Inflammatory macrophage (primary cell): Measurements from ENCODE around the gene PMAIP1.
A peak's percentile ranks its signal among the peaks of the same experiment; 100 is the strongest.
"Not testable (repeated sequence)": the region's sequence is repeated elsewhere in the genome, so short reads cannot be mapped to it uniquely, and the experiment has no call there.

Experiments
- DNase-seq, 2 donors: peaks; one replicate each; pipeline ENCODE4 v3.0.0-alpha.2; 2020 to 2022
- total RNA-seq, 18 experiments: gene quantifications; one replicate each; lab custom pipeline; 2026; ENCODE audit warnings: mixed read lengths in 6 of 18, inconsistent platforms in 2 of 18; lab: John Stamatoyannopoulos, UW

Gene PMAIP1
- 6.2 to 474 (median 15.4) reads per million in 18 experiments for total RNA-seq

DNA sequence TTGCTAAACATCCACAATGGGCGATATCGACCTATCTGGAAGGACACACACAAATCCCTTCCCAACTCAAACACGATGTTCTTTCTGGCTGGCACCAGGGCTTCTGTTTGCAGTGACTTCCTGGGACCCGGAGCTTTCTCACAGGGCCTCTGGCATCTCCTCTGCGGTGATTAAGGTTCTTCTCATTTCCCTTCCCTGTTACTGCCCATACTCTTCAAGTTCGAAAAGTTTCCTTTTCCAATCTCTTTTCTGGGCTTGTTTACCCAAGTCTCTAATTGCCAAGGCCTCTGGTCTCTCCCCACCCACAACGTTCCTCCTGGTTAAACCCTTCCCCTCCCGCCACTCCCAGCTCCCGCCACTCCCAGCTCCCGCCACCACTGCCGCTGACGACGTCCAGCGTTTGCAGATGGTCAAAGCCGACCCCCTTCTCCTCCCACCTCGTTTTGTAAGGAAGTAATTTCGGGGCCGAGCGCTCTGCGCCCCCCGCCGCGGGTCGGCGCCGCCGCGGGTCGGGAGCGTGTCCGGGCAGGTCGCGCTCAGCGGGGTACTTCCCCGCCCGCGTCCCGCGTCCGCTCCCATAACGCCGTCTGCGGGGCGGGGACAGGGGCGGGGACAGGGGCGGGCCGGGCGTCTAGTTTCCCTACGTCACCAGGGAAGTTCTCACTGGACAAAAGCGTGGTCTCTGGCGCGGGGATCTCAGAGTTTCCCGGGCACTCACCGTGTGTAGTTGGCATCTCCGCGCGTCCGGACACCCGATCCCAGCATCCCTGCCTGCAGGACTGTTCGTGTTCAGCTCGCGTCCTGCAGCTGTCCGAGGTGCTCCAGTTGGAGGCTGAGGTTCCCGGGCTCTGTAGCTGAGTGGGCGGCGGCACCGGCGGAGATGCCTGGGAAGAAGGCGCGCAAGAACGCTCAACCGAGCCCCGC is at the start of gene PMAIP1:
PMAIP1 (plus strand) TSS at position 699 of the 924 bp plus-strand sequence; CDS start at position 881, 182 bp downstream.
- peak; percentile 87 to 90 for DNase-seq

DNA sequence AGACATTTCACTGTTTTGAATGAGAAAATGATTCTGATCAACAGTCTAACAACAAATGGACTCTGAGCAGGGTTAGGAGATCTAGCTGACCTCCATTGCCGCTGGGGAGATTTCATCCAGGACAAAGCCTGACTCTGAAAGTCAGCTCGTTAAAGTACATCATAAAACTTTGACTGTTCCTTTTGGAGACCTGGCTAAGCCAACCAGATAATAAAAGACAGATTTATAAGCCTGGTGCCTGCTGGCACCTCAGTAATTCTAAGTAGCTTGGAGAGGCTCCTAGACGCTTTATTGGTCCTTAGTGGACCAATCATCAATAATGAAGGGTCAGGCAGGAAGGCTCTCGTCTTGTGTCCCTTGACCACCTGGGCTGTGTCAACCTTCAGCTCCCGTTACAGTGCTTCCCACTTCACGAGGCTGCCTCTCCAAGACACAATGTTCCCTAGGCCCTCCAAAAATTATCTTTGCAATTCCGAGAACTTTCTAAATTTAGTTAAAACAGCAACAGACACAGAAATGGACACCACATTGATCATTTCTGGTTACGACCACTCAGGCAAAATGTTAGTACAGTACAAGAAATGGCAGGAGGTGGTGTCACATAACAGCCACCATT is 47.9 kb upstream of the PMAIP1 start:
- DNase-seq, result no peak

DNA sequence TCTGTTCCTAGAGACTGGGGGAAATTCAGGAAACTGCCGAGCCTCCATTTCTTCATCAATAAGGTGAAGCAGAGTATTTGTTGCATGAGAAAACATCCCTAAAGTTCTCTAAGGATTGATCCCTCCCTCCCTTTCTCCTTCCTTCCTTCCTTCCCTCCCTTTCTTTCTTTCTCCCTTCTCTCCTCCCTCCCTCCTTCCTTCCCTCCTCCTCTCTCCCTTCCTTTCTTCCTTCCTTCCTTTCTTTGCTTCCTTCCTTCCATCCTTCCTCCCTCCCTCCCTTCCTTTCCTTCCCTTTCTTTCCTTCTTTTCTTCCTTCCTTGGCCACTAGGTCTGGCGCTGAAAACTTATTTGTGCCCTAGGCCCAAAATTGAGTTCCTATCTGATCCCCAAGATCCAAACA is 47.2 kb upstream of the PMAIP1 start:
- DNase-seq, result no peak

DNA sequence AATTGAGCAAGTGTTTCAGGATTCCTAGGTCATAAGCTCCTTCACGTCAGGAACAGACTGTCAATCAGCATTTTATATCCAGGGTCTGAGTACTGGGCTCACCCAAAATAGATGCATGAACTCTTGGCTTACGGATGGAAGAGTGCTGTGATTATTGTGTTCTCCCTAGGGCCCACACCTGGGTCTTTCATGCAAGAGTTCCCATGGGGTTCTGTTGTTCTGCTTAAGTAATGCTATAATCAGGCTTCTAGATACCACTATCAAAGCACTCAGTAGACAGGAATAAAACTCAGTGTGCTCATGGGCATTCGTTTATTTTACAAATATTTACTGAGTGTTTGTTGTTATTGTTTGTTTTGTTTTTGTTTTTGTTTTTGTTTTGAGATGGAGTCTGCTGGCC is 46.4 kb upstream of the PMAIP1 start:
- no peak for DNase-seq

DNA sequence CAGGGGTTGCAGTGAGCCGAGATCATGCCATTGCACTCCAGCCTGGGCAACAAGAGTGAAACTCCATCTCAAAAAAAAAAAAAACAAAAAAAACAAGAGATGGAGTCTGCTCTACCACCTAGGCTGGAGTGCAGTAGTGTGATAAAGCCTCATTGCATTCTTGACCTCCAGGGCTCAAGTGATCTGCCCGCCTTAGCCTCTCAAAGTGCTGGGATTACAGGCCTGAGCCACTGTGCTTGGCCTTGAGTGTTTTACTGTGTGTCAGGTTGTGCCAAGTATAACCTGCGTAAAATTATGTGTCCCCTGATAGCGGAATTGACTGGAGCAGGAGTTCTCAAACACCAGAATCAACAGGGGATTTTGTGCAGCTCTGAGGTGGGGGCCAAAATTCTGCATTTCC is 45.8 kb upstream of the PMAIP1 start:
- not testable (repeated sequence) for DNase-seq

DNA sequence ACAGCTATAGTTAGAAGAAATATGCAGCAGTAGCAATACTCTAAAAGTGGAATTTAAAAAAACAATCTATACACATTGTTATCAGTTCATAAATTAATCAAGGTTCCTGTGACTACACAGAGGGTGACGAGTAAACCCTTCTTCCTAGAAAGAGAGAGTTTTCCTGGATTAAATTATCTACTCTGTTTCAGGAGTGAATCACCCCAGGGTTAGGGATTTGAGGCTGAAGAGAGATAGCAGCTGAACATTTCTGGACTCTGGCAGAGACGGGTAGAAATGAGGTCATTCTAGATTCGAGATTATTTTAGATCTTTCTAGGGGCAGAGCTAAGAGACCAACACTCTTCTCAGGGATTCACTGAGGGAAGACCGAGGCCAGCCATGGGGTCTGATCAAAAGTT is 38.8 kb upstream of the PMAIP1 start:
- DNase-seq, result no peak

DNA sequence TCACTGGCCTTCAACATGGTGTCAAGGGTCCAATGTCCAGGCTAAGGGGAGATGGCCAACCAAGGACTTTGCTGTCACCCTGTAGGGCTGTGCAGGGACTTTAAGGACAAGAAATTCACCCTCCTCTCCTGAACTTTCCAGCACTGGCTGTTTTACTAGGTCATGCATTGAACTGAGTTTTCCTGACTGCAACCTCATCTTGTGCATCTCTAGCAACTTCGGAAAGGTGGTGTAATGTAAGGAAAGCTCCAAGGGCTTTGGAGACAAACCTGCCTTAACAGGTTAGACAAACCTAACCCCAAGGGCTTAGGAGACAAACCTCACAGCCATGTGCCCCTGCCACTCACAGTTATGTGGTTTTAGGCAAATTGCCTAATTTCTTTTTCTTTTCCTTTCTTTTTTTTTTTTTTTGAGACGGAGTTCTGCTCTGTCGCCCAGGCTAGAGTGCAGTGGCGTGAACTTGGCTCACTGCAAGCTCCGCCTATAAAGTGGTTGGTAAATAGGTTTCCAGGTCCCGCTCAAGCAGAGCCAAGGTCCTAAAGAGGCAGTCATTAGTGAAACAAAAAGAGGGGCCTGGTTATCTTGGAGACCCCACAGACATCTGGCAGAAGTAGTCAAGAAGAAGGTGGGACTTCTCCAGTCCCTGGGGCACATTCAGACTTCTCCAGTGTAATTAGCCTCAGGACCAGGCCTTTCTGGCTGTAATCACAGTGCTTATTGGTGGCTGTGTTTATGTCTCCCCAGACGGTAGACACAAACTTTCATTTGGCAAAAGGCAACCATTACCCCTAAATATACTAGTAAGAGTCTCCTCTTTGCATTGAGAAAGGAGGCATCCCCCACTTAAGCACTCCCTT is 37.6 kb upstream of the PMAIP1 start:
- no peak for DNase-seq

DNA sequence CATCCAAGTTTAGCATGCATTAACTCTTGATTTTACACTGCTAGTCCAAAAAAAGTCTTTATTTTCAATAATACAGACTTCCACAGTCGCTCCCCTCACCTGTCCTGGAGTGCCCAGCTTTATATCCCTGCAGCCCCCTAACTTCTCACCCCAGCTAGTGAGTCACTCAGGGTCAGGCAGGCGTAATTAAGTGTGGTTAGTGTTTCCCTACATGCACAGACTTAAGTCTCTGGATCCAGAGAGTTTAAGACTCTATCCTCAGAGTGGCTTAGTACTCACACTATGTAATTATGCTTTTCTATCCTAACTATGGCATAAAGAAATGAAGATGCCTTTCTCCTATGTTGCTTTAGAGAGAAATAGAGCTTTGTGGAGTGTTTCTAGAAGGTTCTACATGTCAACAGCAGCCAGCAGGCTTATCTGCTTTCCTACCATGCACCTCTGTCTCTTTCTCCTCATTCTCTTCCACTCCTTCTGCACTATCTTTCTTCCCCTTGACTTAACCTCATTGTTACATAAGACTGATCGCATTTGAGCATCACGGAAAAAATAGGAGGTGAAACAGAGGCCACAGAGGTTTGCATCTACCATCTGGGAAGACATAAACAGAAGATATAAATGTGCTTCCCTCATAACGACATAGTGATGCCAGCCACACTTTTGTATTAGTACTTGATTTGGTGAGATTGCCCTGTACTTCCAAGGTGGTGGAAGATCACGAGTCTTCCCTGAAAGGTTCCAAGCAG is 34.4 kb upstream of the PMAIP1 start:
- DNase-seq, result no peak

DNA sequence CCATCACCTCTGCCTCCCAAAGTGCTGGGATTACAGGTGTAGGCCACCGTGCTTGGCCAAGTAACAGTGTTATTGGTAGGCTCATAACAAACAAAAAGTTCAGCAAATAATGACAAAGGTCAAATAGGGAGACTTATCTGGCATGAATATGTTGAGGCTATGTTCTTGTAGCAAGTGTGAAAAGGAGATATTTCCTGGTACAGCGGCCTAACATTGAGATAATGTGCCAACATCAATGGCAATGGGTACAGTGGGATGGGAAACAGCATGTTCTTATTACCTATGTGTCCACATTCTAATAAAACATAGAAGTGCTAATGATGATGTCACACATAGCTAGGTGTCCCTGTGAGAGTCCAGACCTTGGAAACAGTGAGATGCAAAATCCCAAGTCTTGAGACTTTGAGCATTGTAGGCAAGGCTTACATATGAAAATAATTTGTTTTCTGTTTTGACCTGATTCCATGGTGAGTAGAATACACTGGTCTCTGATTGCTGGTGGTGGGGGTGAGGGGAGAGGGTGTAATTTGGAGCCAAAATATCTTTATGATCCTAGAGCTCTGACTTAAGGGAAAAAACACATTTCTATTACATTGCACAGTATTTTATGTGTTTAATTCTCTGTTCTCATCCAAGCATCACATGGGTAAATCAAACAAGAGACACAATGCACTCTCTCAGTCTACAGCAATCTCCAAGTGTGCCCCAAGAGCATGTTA is 33.1 kb upstream of the PMAIP1 start:
- no peak for DNase-seq

DNA sequence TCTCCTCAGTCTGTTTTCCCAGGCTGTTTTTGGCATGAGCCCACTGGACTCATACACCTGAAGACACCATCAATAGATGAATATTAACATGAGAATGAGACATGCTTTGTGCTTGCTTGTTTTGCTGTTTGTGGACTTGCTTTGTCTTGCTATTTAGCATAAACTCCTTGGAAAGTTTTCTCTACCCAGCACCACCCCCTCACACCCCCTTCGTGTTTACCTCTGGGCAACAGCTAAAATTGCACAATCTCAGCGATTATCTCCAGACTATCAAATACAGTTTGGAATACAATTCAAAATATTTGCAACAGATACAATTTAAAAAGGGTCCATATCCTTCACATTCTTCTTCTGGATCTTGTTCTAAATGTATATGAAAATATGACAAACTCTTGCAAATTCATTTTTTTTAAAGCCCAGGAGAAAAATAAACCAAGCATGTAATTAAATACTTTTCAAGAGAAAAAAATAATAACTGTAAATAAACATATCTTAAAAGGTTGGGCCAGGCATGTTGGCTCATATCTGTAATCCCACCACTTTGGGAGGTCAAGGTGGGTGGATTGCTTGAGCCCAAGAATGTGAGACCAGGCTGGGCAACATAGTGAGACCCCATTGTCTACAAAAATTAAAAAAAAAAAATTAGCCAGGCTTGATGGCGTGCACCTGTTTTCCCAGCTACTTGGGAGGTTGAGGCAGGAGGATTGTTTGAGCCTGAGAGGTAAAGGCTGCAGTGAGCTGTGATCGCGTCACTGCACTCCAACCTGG is 32.3 kb upstream of the PMAIP1 start:
- no peak for DNase-seq

DNA sequence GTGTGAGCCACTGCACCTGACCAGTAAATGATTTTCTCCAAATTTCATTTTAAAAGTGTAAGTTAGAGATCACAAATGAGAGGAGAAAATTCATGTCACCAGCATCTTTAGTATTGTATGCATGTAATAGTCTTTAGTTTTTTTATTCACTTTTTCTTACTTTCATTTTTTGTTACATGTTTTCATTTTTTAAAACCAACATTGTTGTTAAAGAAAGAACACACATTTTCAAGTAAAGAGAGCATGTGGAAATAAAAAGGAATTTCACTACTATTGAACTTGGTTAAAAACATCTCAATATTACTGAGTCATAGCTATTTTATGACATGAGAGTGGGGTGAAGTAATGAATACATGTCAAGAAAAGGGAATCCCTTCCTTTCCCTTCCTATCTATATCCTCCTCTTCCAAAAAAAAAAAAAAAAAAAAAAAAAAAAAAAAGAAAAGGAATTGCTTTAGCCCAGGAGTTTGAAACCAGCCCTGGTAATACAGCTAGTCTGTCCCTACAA is 29.1 kb upstream of the PMAIP1 start:
- no peak for DNase-seq

DNA sequence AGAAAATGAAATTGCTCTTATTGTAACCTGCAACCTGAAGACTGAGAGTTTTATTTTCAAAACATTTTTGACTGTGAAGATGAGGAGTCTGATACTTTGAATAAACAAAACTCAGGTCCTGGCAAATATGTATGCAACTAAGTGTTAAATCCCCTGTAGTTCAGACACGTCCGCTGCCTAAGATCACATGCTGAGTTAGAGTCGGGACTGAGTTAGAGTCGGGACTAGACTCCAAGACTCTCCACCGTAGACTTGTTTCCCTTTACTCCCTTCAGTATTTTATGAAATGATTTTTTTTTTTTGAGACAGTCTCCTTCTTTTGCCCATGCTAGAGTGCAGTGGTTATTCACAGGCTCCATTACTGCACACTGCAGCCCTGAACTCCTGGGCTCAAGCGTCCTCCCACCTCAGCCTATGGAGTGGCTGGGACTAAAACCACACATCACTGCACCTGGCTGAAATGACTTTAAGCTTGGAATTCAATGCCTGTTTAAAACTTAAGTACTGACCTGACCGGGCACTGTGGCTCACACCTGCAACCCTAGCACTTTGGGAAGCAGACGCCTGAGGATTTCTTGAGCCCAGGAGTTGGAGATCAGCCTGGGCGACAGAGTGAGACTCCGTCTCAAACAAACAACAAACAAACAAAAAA is 28.0 kb upstream of the PMAIP1 start:
- no peak for DNase-seq

DNA sequence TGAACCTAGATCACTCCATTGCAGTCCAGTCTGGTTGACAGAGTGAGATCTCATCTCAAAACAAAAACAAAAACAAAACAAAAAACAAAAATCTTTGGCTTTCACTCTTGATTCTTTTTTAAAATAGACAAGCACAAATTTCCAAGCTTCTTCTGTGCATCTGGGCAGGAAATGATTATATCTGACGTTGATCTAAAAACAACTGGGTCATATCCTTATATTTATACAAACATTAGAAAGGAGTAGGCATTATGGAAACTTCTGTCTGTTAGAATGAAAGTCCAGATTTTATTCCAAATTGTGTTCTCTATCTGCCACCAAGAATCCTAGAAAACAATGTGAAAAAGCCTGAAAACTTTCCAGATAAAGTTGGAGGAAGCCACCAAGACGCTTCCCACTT is 26.2 kb upstream of the PMAIP1 start:
- no peak for DNase-seq

DNA sequence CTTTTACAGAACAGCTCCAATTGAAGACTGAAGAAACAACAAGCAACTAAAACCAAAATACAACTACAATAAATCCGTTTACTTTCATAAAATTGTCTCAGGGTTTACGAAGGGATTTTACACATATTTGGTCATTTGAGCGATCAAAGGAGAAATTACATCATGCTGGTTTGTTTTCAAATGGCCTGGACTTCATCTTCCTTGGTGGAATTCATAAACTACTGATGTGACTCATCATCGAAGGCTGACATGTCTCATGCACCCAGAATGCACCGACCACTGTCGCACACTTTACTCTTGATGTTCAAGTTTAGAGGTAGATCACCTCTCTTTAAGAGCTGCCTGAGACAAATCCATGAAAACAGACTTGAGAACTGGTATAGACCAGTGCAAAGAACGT is 25.6 kb upstream of the PMAIP1 start:
- peak; percentile 27 to 44 for DNase-seq

DNA sequence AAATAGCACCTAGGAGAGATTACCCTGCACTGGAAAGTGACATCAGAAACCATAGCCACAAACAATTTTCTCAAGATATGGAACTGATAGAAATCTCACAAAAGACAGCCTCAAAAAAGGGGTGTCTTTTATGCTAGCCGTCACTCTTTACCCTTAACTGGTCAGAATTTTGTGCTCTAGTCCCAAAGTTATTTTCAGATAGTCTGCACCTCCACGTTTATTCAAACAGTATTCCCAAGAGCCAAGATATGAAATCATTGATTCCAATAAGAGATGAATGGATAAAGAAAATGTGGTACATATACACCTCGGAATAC is 23.5 kb upstream of the PMAIP1 start:
- DNase-seq, result no peak

DNA sequence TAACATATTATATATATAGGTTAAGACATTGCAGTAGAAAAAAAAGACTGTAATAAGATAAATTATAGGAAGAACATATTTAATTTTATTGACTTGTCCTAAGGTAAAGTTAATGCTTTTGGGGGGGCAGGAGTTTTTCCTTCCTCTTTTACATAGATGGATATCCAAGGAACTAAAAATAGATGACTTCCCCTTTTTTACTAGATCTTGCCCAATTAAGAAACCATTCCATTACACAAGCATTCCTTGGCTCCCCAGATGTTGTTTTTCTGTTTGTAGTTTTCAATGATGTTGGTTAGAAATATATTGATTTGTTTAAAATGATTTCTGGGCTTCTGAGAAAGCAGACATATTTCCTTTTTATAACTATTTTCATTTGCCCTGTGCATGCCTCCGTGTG is 22.4 kb upstream of the PMAIP1 start:
- peak; percentile 65 to 89 for DNase-seq

DNA sequence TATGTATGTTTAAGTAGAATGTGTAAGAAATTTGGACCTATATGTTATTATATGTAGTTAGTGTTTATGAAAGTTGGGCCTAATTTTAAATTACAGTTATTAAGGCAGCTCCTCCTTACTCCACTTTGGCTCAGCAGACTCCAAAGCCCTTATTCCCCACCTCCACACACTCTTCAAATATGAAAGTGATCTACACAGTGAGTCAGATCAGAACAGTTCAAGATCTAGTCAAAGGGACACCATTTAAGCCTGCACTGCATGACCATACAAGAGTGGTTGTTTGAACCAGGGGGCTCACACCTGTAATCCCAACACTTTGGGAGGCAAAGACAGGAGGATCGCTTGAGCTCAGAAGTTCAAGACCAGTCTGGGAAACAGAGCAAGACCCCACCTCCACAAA is 21.2 kb upstream of the PMAIP1 start:
- DNase-seq, result peak in 1 of 2 donors; percentile 17

DNA sequence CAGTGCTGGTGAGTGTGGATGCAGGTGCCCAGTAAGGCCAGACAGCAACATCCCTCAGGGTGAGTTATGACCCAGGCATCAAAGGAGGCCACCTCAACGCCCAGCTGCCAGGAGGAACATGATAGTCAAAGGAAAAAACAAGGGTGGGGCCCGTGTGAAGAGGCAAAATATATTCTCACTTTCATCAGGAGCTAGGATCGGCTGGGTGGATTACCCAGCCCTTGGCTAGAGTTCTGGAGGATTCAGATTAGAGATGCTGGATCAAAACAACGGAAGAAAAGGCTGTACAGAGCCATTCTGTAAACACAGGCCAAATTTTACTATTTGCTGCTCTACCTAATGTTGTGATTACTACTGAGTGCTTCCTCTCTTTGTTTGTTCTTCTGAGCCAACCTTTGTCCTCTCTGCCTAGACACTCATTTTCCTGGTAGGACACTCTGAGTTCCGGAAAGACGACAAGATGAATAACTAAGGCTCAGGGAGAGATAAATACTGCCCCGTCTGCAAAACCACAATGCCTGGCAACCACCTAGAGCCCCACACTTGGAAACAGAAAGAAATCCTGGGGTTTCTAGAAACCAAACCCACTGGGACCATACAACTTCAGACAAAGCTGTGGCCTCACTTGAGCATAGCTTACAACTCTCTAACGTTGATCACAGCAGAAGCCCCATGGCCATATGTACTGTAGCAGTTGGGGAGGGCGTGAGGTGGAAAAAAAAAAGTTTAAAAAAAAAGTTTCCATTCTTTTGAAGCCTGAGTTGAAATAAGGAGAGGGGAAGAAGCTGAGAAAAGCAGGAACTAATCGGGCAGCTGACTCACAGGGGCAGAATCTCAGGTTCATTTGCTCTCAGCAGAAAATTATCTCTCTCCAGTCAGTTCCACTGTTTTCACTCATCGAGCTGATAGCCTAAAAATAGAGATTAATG is 17.8 kb upstream of the PMAIP1 start:
- peak; percentile 48 to 61 for DNase-seq

DNA sequence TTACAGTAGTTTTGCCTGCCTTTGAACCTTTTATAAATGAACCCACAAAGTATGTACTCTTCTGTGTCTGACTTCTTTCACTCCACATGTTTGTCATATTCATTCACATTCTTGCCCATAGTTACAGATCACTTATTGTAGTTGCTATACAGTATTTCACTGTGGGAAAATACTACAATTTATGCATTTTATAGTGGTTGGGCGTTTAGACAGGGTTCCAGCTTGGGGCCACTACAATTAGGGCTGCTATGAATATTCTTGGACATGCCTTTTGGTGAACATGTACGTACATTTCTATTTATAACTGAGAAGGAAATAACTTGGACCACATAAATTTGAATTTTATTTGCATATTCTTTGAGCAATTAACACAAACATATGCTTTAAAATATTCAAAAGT is 15.4 kb upstream of the PMAIP1 start:
- DNase-seq, result no peak
